Psoas muscle (tissue), 8 donors: ENCODE data around the gene FABP3. TPM values are rescaled to one million over a fixed set of nuclear protein-coding genes. Genes with fewer than 3 reads are reported as not detected.

Source experiments
- ATAC-seq, 4 donors: fragments of 200-7000 bp; cut with Tn5 transposase; one replicate each; pipeline ENCODE4 v1.9.1; 2020; ENCODE audit warnings: moderate library complexity in 3 of 4, mild to moderate bottlenecking in 2 of 4
- DNase-seq, 2 donors: peaks; one replicate each; pipeline ENCODE4 v3.0.0-alpha.2; 2020
- H3K27ac ChIP-seq: fragments of 200-600 bp; one replicate; pipeline ENCODE4 v1.8.0; 2022
- H3K27me3 ChIP-seq, 3 donors: fragments of 200-600 bp in 1 of 3; one replicate each; pipeline versions ENCODE4 v1.6.1 to v1.8.0; 2013 to 2022; ENCODE audit warnings: low read length in 2 of 3, mild to moderate bottlenecking in 2 of 3, moderate library complexity in 1 of 3; ENCODE audit not compliant: insufficient read depth in 3 of 3
- H3K36me3 ChIP-seq, 2 donors: fragments of 200-600 bp in 1 of 2; one replicate each; pipeline versions ENCODE4 v1.6.1 to v1.8.0; 2013 to 2022; ENCODE audit warnings: low read depth in 1 of 2, mild to moderate bottlenecking in 1 of 2, moderate library complexity in 1 of 2; ENCODE audit not compliant: insufficient read depth in 1 of 2
- H3K4me1 ChIP-seq: fragments of 200-600 bp; one replicate; pipeline ENCODE4 v1.8.0; 2022
- H3K4me3 ChIP-seq: fragments of 200-600 bp; one replicate; pipeline ENCODE4 v1.8.0; 2022; ENCODE audit warnings: mild to moderate bottlenecking
- H3K9me3 ChIP-seq: fragments of 200-600 bp; one replicate; pipeline ENCODE4 v1.8.0; 2022
- WGBS, 3 donors: extraction: QIAGEN DNeasy Blood & Tissue Kit; methylation state at CpG; one replicate each; pipeline versions ENCODE4 v1.1.6 to v1.1.7; 2013; 5-methylcytosine and 5-hydroxymethylcytosine counted together
- intact Hi-C, 2 donors: fragments of 100-400 bp; cut with DNase I; formaldehyde crosslinking; loops; one replicate each; pipeline versions ENCODE4 v1.11.0 to v1.14.2; 2022
- polyA plus RNA-seq, 3 donors: library from polyadenylated mRNA; stranded (reverse); fragments of 200-250 nt; gene quantifications; one replicate each; pipeline ENCODE4 v1.2.3, GENCODE V29; 2013
- total RNA-seq, 4 donors: library from RNA; stranded (reverse); fragmentation: NEBNext Ultra II Directional in 2 of 4; extraction: Animal tissue kit (Norgen Biotek cat#: 25700) in 2 of 4; gene quantifications; one replicate each; pipeline versions ENCODE4 v1.2.1 to v1.2.4, GENCODE V29; 2021 to 2023
- TF ChIP-seq, protein P1 (sequence below): fragments of 200-600 bp; IDR thresholded peaks from one replicate; pipeline ENCODE4 v1.8.0; 2022; ENCODE audit warnings: antibody characterized with exemption
- donor health status: healthy with polysubstance abuse.
- donor health status: DM: no; HTN: no; CAD: no; lungs with moderate emphysema.
- donor health status: Bipolar disorder and iron deficiency.
- donor health status: healthy.
- donor health status: DM: yes; HTN: yes; CAD: no.
- donor health status: DM: no; HTN: no; CAD: no.
- donor health status: DM: no; HTN: no; CAD: no.
- donor health status: DM: yes; HTN: yes; CAD: no.

FABP3 gene
- total and polyA plus RNA-seq, 7 donors, result 467 to 4,001 (median 2,603) TPM

DNA sequence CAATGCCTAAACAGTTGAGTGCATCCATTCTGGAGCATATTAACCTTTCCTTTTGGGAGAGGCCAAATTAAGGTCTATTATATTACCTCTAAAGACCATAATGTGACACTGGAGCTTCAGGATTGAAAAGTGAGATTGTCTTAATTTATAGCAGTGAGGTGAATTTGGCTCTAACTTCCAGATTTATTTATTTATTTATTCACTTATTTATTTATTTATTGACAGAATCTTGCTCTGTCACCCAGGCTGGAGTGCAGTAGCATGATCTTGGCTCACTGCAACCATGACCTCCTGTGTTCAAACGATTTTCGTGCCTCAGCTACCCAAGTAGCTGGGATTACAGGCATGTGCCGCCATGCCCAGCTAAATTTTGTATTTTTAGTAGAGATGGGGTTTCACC, 57.0 kb downstream of the FABP3 start:
- TF ChIP-seq, protein P1, sequence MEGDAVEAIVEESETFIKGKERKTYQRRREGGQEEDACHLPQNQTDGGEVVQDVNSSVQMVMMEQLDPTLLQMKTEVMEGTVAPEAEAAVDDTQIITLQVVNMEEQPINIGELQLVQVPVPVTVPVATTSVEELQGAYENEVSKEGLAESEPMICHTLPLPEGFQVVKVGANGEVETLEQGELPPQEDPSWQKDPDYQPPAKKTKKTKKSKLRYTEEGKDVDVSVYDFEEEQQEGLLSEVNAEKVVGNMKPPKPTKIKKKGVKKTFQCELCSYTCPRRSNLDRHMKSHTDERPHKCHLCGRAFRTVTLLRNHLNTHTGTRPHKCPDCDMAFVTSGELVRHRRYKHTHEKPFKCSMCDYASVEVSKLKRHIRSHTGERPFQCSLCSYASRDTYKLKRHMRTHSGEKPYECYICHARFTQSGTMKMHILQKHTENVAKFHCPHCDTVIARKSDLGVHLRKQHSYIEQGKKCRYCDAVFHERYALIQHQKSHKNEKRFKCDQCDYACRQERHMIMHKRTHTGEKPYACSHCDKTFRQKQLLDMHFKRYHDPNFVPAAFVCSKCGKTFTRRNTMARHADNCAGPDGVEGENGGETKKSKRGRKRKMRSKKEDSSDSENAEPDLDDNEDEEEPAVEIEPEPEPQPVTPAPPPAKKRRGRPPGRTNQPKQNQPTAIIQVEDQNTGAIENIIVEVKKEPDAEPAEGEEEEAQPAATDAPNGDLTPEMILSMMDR, result no peak
- ATAC-seq, result no peak
- Histone ChIP-seq H3K4me3 (no peak overlapping the region), H3K36me3 (peaks cover 7 to 99% of the 10 kb centered on the region in 2 donors), H3K4me1 (no peaks in the 10 kb centered on the region), H3K27me3 (no peaks in the 10 kb centered on the region), H3K27ac (no peak overlapping the region), H3K9me3 (no peaks in the 10 kb centered on the region)
- intact Hi-C loops, result no loop called here
- DNase-seq, result no peak
- 85 to 100% (median 85%) methylated on average over 3 of the region's 3 CpGs for WGBS, 3 donors

Other genes starting within 250 kb of the FABP3 start
- 10 to 100 TPM in 1 of 4 donors, 1 to 10 TPM in 3; 3.7 to 11.9 (median 6.3) TPM for gene NKAIN1, start 133.2 kb downstream of the FABP3 start, total RNA-seq
- gene NKAIN1, start 133.2 kb downstream of the FABP3 start, polyA plus RNA-seq, result 1 to 10 TPM; 3.3 to 7.0 (median 3.4) TPM
- gene SNRNP40, start 76.3 kb downstream of the FABP3 start, total RNA-seq, result 10 to 100 TPM; 17.6 to 22.7 (median 20.2) TPM
- gene SNRNP40, start 76.3 kb downstream of the FABP3 start, polyA plus RNA-seq, result 10 to 100 TPM; 13.5 to 19.8 (median 19.4) TPM
- 10 to 100 TPM in 3 of 4 donors, 1 to 10 TPM in 1; 9.6 to 16.4 (median 15.1) TPM for gene ZCCHC17, start 76.0 kb downstream of the FABP3 start, total RNA-seq
- gene ZCCHC17, start 76.0 kb downstream of the FABP3 start, polyA plus RNA-seq, result 10 to 100 TPM; 20.1 to 48.8 (median 31.2) TPM
- gene SERINC2, start 40.1 kb upstream of the FABP3 start, total RNA-seq, result 10 to 100 TPM; 26.4 to 50.7 (median 30.4) TPM
- 10 to 100 TPM; 13.4 to 93.4 (median 33.5) TPM for gene SERINC2, start 40.1 kb upstream of the FABP3 start, polyA plus RNA-seq
- 10 to 100 TPM; 28.5 to 59.6 (median 47.3) TPM for gene TINAGL1, start 203.4 kb upstream of the FABP3 start, total RNA-seq
- 10 to 100 TPM; 46.7 to 59.3 (median 57.4) TPM for gene TINAGL1, start 203.4 kb upstream of the FABP3 start, polyA plus RNA-seq
- gene HCRTR1, start 244.6 kb upstream of the FABP3 start, total RNA-seq, result 1 to 10 TPM in 1 of 4 donors, under 1 TPM in 2, not detected in 1; 0.18 to 1.2 (median 0.42) TPM
- gene HCRTR1, start 244.6 kb upstream of the FABP3 start, polyA plus RNA-seq, result under 1 TPM; 0.12 to 0.51 (median 0.27) TPM